Upper lobe of left lung (tissue), 4 donors: Measurements from ENCODE around the gene TBC1D17.

ENCODE experiments used
- CTCF ChIP-seq, 6 experiments: fragments of 450-650 bp in 4 of 6; fragments of 200-600 bp in 2 of 6; sonication (generic) in 2 of 6; IDR thresholded peaks; one replicate each; pipeline ENCODE4 v1.5.1; 2016 to 2019; ENCODE audit warnings: antibody characterized with exemption in 6 of 6
- POLR2A ChIP-seq, 4 donors: fragments of 450-650 bp; IDR thresholded peaks; one replicate each; pipeline ENCODE4 v1.5.1; 2016 to 2017; ENCODE audit warnings: antibody characterized with exemption in 4 of 4, mild to moderate bottlenecking in 2 of 4

GRCh38 chr19:49874503-49875157 lies 2.9 kb upstream of the TBC1D17 start:
- TF ChIP-seq CTCF (IDR thresholded peaks at IDR 0.05) = no peak
- no peak for TF ChIP-seq POLR2A (IDR thresholded peaks at IDR 0.05)
